BJ (cell line): Measurements from ENCODE around the gene UMPS. TPM values are rescaled to one million over a fixed set of nuclear protein-coding genes. Genes with fewer than 3 reads are reported as not detected.
A peak's percentile ranks its signal among the peaks of the same experiment; 100 is the strongest.

Experiments used
- CTCF ChIA-PET: fragments of 350-600 bp; formaldehyde crosslinking; extraction: SDS; loops from one replicate; lab custom pipeline; 2021; ENCODE audit warnings: antibody characterized with exemption, inconsistent platforms; lab: Yijun Ruan, JAX
- POLR2A ChIA-PET: fragments of 300-600 bp; sonication (Branson Sonifier 250); formaldehyde crosslinking; extraction: SDS; loops from one replicate; lab custom pipeline; 2021; ENCODE audit warnings: antibody characterized with exemption; lab: Charles Lee
- DNase-seq: peaks from one replicate; pipeline ENCODE4 v3.0.0-alpha.2; 2011; ENCODE audit warnings: low read depth
- H3K27me3 ChIP-seq: 2 replicates; pipeline ENCODE4 v1.6.0; 2011; ENCODE audit warnings: low read length; ENCODE audit not compliant: control insufficient read depth, insufficient read depth
- H3K36me3 ChIP-seq: 2 replicates; pipeline ENCODE4 v1.5.1; 2011; ENCODE audit warnings: low read length; ENCODE audit not compliant: control insufficient read depth, insufficient read depth
- H3K4me3 ChIP-seq: 2 replicates; pipeline ENCODE4 v1.5.1; 2011; ENCODE audit warnings: low read depth, mild to moderate bottlenecking, control low read depth, low read length
- CTCF ChIP-seq: IDR thresholded peaks from 2 replicates; pipeline ENCODE4 v1.5.1; 2011; ENCODE audit warnings: low read depth, mild to moderate bottlenecking, control low read depth, inconsistent platforms, low read length, moderate library complexity; ENCODE audit not compliant: insufficient read depth
- polyA plus RNA-seq: library from polyadenylated mRNA; depleted of rRNA; stranded (reverse); fragments of >200 nt; gene quantifications from 2 replicates; pipeline ENCODE4 v1.2.3, GENCODE V29; 2011; rRNA removed
- small RNA-seq: library from RNA; depleted of rRNA; stranded (forward); fragments of <200 nt; gene quantifications from one replicate; pipeline ENCODE3, GENCODE V24; 2012; ENCODE audit warnings: low replicate concordance, low read depth; ENCODE audit not compliant: insufficient read length

Gene UMPS
- polyA plus RNA-seq, 1 experiment, result 23.4 TPM

GRCh38 chr3:124792341-124793040 lies 62.2 kb downstream of the UMPS start:
- H3K27me3 ChIP-seq, result no peaks in the 10 kb centered on the region
- H3K4me3 ChIP-seq, result no peak overlapping the region
- ChIA-PET CTCF (interaction anchor here (1.1 to 2.9 kb wide), 3 partner anchors 11 to 109 kb away, joined by 3 to 14 read pairs (median 9); no protein-coding TSS in a partner anchor), POLR2A (interaction anchor here (0.5 to 1.1 kb wide), 2 partner anchors 53 to 1891 kb away, joined by 6 read pairs; no protein-coding TSS in a partner anchor)
- no peak for DNase-seq
- H3K36me3 ChIP-seq, result peaks cover 4% of the 10 kb centered on the region
- no peak for TF ChIP-seq CTCF

GRCh38 chr3:124793054-124793739 lies 62.9 kb downstream of the UMPS start:
- CTCF ChIA-PET, result interaction anchor here (0.6 to 2.9 kb wide), 4 partner anchors 11 to 793 kb away, joined by 3 to 14 read pairs (median 3); partner anchors contain the start of gene ITGB5
- no peak overlapping the region for H3K4me3 ChIP-seq
- TF ChIP-seq CTCF, result no peak
- no peaks in the 10 kb centered on the region for H3K27me3 ChIP-seq
- peaks cover 4% of the 10 kb centered on the region for H3K36me3 ChIP-seq
- POLR2A ChIA-PET, result no interaction called here
- no peak for DNase-seq

- CTCF ChIA-PET, result interaction anchor here (1.3 kb wide), 1 partner anchor 36 kb away, joined by 5 read pairs; no protein-coding TSS in a partner anchor
- Histone ChIP-seq H3K4me3 (no peak overlapping the region), H3K36me3 (peaks cover 4% of the 10 kb centered on the region), H3K27me3 (no peaks in the 10 kb centered on the region)
- no peak for DNase-seq
- POLR2A ChIA-PET, result no interaction called here
- TF ChIP-seq CTCF, result no peak
Measured at GRCh38 chr3:124796477-124796876, 66.2 kb downstream of the UMPS start.

GRCh38 chr3:124797426-124797945 lies 67.2 kb downstream of the UMPS start:
- no peak for TF ChIP-seq CTCF
- DNase-seq, result no peak
- POLR2A ChIA-PET, result no interaction called here

More at GRCh38 chr3:124797426-124797945, 67.2 kb downstream of the UMPS start:
- Histone ChIP-seq H3K27me3 (no peaks in the 10 kb centered on the region), H3K4me3 (no peak overlapping the region), H3K36me3 (peaks cover 4% of the 10 kb centered on the region)
- CTCF ChIA-PET, result interaction anchor here (1.3 to 1.5 kb wide), 2 partner anchors 11 to 37 kb away, joined by 5 to 6 read pairs; no protein-coding TSS in a partner anchor

Small RNAs within 50 kb of the gene (small RNA-seq; reads per million reads assigned to genes)
- gene MIR544B, result 11.4 reads per million, percentile 78 among the genes with 10 or more reads in this experiment

Other genes starting within 250 kb of the UMPS start
- 223 and 393 TPM in 2 replicates for gene ITGB5, start 156.9 kb downstream of the UMPS start, polyA plus RNA-seq
- not detected in 2 replicates for gene MUC13, start 204.3 kb downstream of the UMPS start, polyA plus RNA-seq